ENCODE results near the gene INF2.
A peak's percentile ranks its signal among the peaks of the same experiment; 100 is the strongest.

INF2 gene

GRCh38 chr14:104689881-104690711, 678 bp downstream of the INF2 start:
- DNase-seq (ENCODE audit: low read depth) = no peak

DNA sequence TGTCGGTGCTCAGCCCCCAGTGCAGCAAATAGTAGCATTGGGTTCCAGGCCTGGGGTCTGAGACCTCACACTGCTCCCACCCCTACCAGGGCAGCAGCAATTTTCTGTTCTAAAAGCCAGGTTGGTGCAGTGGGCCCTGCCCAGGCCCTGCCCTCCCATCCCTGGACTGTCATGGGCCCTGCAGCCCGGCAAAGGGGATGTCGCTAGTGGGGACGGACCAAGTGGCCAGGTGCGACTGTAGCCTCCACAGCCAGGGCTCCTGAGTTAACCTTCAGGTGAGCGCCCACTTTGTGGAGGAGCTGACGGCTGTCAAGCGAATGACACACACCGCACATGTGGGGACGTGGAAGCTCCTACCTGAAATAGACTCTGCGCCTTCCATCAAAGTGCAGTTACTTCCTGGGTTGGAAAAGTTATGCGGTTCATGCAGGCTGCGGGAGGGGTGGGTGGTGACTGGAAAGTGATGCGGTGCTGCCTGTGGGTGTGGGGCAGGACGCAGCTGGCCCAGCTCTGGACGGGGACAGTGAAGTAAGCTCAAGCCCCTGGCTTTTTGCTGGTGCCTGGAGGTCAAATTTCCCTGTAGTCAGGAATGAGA, 1.5 kb downstream of the INF2 start:
- DNase-seq (ENCODE audit: low read depth) = no peak

- no peak for DNase-seq (ENCODE audit: low read depth)
Measured at GRCh38 chr14:104691546-104692260, 2.3 kb downstream of the INF2 start.

DNA sequence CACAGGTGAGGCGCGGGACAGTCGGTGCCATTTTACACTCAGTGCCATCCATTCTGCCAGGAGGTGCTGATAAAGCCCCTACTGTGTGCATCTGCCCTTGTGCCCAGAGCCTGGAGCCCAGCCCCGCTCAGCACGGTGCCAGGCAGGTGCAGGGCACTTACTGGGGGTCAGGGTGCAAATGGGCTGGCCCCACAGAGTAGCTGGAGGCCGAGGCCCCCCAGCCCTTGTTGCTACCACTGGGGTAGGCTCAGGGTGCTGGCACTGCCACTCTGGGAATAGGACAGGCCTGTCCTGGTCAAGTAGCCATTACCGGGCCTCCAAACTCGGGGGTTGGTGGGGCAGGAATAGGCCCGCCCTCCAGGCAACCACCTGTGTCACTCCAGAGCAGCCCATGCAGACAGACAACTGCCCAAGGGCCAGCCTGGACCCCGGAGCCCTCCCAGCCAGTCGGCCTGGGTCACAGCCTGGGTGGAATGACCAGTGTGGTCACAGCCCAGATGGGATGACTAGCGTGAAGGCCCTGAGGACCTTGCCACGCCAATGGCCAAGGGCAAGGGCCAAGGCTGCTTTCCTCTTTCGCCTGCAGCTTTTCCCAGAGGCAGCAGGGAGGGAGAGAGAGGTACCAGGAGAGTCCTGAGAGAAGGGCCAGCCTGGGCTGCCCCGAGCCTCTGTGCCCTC, 3.0 kb downstream of the INF2 start:
- DNase-seq (ENCODE audit: low read depth) = no peak

GRCh38 chr14:104692939-104693315, 3.5 kb downstream of the INF2 start:
- DNase-seq (ENCODE audit: low read depth) = no peak

GRCh38 chr14:104693482-104694431, 4.3 kb downstream of the INF2 start:
- DNase-seq (ENCODE audit: low read depth) = no peak

DNA sequence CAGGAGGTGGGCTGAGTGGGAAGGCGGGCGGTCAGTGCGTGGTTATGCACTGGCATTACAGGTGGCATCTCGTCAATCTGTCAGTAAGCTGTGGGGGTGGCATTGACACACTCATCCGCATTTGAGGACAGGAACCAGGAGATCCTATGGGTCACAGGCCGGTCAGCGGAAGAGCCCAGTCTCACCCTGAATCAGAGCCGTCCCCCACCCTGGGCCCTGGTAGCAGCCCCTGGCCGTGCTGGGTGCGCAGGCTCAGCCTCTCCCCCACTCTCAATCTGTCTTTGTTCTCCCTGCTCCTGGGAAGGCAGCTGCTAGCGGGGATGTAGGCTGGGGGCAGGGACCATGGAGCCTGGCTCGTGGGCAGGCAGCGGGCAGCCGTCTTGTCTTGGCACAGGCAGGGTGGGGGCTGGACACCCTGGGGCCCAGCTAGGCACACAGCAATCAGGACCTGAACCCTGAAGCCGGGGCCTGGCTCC, 5.1 kb downstream of the INF2 start:
- no peak for DNase-seq (ENCODE audit: low read depth)

DNA sequence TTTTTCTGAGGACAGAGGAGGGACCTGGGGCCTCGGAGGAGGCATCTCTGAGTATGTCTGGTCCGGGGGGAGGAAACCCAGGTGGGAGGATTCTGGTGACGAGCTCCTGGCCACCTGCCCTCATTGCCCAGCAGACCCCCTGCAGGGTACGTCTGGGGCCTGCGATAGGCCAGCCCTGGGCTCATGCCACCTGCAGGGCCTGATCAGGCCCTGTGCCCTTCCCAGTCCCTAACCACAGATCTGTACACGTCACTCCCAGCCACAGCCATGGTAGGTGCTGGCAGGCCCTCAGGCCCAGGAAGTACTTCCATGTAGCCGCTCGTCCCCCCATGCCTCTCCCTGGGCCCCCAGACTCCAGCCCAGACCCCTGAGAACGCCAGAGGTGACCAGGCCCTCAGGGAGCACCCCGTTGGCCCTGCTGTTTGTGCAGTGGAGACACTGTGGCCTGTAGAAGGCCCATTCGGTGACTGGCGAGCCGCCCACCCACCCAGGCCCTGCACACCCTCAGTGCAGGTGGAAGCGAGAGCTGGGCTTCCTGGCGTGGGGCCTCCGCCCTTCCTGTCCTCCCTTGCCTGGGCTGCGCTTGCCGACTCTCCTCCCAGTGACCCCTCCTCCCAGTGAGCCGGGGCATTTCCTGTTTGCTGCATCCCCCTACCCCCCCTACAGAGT, 5.7 kb downstream of the INF2 start:
- peak; percentile 55 for DNase-seq (ENCODE audit: low read depth)

DNA sequence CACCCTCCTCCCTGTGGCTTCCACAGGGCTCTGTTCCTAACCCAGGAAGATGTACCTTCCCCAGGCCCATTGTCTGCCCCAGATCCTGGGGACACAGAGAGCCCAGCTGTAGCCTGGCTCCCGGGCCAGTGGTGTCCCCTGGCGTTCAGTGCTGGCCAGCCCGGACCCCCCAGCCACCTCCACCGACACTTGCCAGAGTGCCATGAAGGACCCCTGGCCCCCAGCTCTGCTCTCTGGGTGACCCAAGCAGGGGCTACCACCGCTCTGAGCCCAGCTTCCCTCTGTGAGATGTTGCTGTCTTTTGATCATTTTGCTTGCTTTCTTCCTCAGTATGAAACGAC, 6.2 kb downstream of the INF2 start:
- DNase-seq (ENCODE audit: low read depth) = no peak

DNA sequence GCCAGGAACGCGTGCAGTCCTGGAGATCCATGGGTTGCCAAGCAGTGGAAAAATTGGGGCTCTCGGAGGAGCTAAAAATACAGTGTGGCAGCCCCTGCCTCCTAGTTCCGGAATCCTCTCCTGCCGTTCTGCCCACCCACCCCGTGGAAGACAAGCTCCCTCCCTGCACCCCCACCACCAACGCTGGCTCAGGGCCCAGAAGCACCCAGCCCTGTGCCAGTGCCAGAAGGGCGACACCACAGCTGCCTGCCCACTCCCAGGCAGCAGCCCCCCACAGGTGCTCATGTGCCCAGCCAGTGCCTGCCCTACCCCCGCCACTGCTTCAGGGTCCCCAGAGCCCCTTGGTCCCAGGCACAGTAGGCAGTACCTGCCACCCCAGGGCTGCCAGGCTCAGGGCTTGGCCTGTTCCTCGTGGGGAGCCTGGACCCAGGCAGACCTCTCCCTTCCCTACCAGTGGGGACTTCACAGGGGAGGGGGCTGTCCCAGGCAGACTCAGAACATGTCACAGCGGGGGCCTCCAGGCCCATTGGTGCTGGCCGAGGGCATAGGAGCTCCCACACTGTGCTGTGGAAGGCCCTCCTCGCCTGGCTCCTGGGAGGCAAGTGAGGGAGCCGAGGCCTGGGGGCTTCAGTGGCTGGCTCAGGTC, 7.4 kb downstream of the INF2 start:
- DNase-seq (ENCODE audit: low read depth) = no peak

DNA sequence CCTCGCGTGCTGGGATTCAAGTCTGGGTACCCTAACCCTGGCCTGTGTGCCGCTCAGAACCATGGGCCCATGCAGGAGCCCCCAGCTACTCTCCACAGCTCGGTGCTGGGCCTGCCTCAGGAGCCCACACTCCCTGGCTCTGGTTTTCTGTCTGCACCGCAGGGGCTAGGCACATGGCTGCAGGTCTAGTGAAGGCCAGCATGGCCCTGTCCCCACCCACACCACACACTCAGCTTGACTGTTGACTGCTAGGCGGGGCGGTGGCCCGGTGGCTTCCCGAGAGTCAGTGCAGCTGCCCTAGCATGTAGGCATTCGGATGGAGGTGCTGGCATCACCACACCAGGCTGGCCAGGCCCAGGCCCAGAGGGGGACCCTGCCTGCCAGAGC, 7.9 kb downstream of the INF2 start:
- no peak for DNase-seq (ENCODE audit: low read depth)

GRCh38 chr14:104697892-104698583, 8.6 kb downstream of the INF2 start:
- DNase-seq (ENCODE audit: low read depth) = no peak

- no peak for DNase-seq (ENCODE audit: low read depth)
Measured at GRCh38 chr14:104698688-104699425, 9.4 kb downstream of the INF2 start.

DNA sequence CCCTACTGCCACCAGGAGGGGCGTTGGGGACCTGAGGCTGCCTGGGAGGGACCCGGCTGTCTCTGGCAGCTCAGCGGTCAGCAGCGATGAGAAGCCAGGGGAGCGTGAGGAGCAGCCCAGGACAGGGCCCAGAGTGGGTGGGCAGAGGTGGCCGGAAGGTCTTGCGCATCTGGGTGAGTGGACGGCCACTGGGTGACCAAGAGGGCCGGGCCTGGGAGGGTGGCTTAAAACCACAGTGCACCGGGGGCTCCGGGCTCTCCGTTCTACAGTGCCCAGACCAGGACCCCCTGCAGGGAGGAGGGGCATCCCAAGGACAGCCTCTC, 10.0 kb downstream of the INF2 start:
- no peak for DNase-seq (ENCODE audit: low read depth)

DNA sequence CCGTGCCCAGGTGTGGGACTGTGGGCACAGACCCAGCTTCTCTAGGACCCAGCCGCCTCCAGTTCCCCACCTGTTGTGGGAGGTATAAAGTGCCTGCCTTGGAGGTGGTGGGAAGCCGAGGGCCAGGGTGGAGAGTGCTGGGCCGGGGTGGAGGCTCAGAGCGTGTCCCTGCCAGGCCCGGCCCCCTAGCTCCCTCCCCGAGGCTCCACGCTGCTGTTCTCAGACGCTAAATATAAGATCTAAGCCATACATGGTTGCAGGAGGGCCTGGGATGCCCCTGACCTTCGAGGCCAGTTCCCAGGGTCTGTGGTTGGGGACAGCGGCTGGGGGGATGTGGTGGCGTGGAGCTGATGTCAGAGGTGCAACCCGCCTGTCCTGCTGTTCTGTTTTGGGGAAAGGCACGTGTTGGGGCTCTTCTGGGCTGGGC, 10.8 kb downstream of the INF2 start:
- no peak for DNase-seq (ENCODE audit: low read depth)

DNA sequence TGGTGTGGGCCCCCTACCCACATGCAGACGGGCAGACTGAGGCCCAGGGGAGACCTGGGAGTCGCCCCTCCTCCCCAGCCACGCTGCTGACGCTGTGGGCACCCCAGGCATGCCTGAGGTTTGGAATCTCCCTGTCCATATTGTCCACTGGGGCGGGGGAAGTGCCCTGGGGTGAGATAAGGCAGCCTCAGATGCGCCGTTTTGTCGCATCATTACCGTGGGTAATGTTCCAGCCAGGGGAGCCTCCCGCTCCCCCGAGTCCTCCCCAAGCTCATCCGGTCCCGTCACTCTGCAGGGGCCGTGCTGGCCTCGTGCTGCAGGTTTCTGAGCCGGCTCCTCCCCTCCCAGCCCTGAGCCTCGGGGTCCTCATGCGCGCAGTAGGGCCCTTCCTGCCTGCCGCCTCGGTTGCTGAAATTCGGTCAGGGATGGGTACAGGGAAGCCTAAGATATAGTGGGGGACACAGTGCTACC, 11.4 kb downstream of the INF2 start:
- DNase-seq (ENCODE audit: low read depth) = no peak

GRCh38 chr14:104701383-104702076, 12.1 kb downstream of the INF2 start:
- no peak for DNase-seq (ENCODE audit: low read depth)

DNA sequence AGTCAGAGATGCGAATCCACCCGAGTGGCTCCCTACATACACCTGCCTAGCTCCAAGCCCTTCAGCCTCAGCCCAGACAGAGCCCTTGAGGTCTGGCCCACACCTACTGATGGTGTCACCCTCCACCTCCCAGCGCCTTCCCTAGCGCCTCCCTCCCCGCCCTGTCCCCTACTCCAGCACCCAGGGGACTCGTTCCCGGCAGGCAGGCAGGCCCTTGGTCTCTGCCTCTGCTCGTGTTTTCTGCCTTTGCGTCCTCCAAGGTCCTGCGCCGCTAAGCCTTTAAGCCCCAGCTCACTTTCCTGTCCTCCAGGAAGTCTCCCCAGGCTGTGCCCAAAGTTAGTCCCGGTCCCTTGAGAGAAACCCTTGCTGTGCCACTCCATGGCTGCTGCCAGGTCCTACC, 12.7 kb downstream of the INF2 start:
- no peak for DNase-seq (ENCODE audit: low read depth)

All from activated T-helper 1 cell treated with Interleukin-2 at 50 U/mL for 16 hours (primary cell).